ENCODE data around the gene MSRB2. TPM values are rescaled to one million over a fixed set of nuclear protein-coding genes. Genes with fewer than 3 reads are reported as not detected.
A peak's percentile ranks its signal among the peaks of the same experiment; 100 is the strongest.

MSRB2 gene
- total and polyA plus RNA-seq, 2 of the 8 experiments (the other 6 are each of a cell fraction or from before 2014, with no cell fraction given) = 11.0 to 13.9 TPM

- POLR2A ChIA-PET (ENCODE audit: partially characterized antibody) = no interaction called here
- peak; percentile 42 for FAIRE-seq
Measured at GRCh38 chr10:23067939-23068775, 27.2 kb upstream of the MSRB2 start.

More at GRCh38 chr10:23067939-23068775, 27.2 kb upstream of the MSRB2 start:
- no peak overlapping the region for H2BK12ac ChIP-seq (ENCODE audit: low read depth, low read length)
- no peak overlapping the region for H2BK120ac ChIP-seq (replicated peaks; ENCODE audit: low read depth, low read length)
- no peak overlapping the region for H3K27ac ChIP-seq (ENCODE audit: low read depth, low read length)
- H3K4me3 ChIP-seq (ENCODE audit: extremely low read depth in 1 of 4, insufficient read depth in 2 of 4, low read depth in 3 of 4, low read length in 4 of 4) = no peak overlapping the region
- H3K56ac ChIP-seq (replicated peaks; ENCODE audit: insufficient read length, low read depth, low read length) = no peak overlapping the region
- peak in 1 of 2 experiments; percentile 86 for DNase-seq (ENCODE audit: low read depth in 1 of 2, low spot score in 2 of 2)
- H3K27me3 ChIP-seq (replicated peaks in 1 of 4; ENCODE audit: control insufficient read depth in 3 of 4, extremely low read depth in 1 of 4, insufficient read depth in 3 of 4, low read length in 3 of 4) = no peaks in the 10 kb centered on the region
- no peak overlapping the region for H3K18ac ChIP-seq (ENCODE audit: extremely low read depth, low read length)
- TF ChIP-seq NRF1 (IDR thresholded peaks at IDR 0.05; ENCODE audit: low read depth, low read length) (no peak), KDM4A (IDR thresholded peaks at IDR 0.05; ENCODE audit: low read depth, low read length, severe bottlenecking) (no peak), YY1 (IDR thresholded peaks at IDR 0.05; ENCODE audit: low read depth, low read length) (0 out of 2 replicates have a peak, but pooled peaks have one; percentile 27), RAD21 (IDR thresholded peaks at IDR 0.05 in 1 of 2, conservative IDR thresholded peaks at IDR 0.05 in 1 of 2; ENCODE audit: low read depth in 2 of 2, low read length in 2 of 2) (peak; percentile 91 to 93)
- TF ChIP-seq, protein P1, sequence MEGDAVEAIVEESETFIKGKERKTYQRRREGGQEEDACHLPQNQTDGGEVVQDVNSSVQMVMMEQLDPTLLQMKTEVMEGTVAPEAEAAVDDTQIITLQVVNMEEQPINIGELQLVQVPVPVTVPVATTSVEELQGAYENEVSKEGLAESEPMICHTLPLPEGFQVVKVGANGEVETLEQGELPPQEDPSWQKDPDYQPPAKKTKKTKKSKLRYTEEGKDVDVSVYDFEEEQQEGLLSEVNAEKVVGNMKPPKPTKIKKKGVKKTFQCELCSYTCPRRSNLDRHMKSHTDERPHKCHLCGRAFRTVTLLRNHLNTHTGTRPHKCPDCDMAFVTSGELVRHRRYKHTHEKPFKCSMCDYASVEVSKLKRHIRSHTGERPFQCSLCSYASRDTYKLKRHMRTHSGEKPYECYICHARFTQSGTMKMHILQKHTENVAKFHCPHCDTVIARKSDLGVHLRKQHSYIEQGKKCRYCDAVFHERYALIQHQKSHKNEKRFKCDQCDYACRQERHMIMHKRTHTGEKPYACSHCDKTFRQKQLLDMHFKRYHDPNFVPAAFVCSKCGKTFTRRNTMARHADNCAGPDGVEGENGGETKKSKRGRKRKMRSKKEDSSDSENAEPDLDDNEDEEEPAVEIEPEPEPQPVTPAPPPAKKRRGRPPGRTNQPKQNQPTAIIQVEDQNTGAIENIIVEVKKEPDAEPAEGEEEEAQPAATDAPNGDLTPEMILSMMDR (IDR thresholded peaks at IDR 0.05; ENCODE audit: control extremely low read depth in 1 of 3, insufficient read depth in 1 of 3, low read depth in 1 of 3, low read length in 3 of 3) = peak; percentile 54 to 88 (median 79)
- H3K9ac ChIP-seq (replicated peaks in 1 of 4; ENCODE audit: extremely low read depth in 1 of 4, low read depth in 3 of 4, low read length in 3 of 4) = no peak overlapping the region
- 59% methylated on average over 16 of the region's 16 CpGs; no CpG with 5 or more reads in 1 of the 2 experiments for WGBS, 2 experiments (ENCODE audit: extremely low coverage in 1 of 2, insufficient coverage in 1 of 2, insufficient read length in 1 of 2, insufficient replicate concordance in 2 of 2, low coverage in 1 of 2, low lambda C conversion rate in 2 of 2, missing lambda C conversion rate in 1 of 2)
- no peaks in the 10 kb centered on the region for H3K79me1 ChIP-seq (ENCODE audit: low read depth, low read length)
- H3K36me3 ChIP-seq (ENCODE audit: control insufficient read depth in 2 of 4, insufficient read depth in 4 of 4, low read length in 3 of 4) = no peaks in the 10 kb centered on the region
- H4K5ac ChIP-seq (ENCODE audit: insufficient read length, low read depth, low read length) = no peak overlapping the region
- CTCF ChIA-PET (ENCODE audit: partially characterized antibody) = interaction anchor here (0.6 to 1.9 kb wide), 7 partner anchors 14 to 125 kb away, joined by 3 to 6 read pairs (median 4); no protein-coding TSS in a partner anchor
- H3K4ac ChIP-seq (replicated peaks; ENCODE audit: insufficient read length, low read depth, low read length) = no peak overlapping the region
- no peak overlapping the region for H3K23ac ChIP-seq (ENCODE audit: insufficient read length)
- no peak overlapping the region; the same call in 1 of the 2 replicates for H2BK5ac ChIP-seq (ENCODE audit: low read depth, low read length)
- H3K79me2 ChIP-seq (ENCODE audit: control insufficient read depth in 1 of 2, insufficient read depth in 2 of 2, low read length in 2 of 2) = no peaks in the 10 kb centered on the region
- H2AK5ac ChIP-seq (ENCODE audit: low read depth, low read length) = no peak overlapping the region
- no peak overlapping the region for H2BK15ac ChIP-seq (ENCODE audit: low read length)
- H4K20me1 ChIP-seq (replicated peaks in 1 of 2; ENCODE audit: control insufficient read depth in 1 of 2, insufficient read depth in 2 of 2, low read length in 2 of 2) = no peaks in the 10 kb centered on the region
- H4K8ac ChIP-seq (ENCODE audit: extremely low read depth, insufficient read depth, low read length) = no peak overlapping the region
- no peak overlapping the region for H2BK20ac ChIP-seq (ENCODE audit: low read length)
- H2AFZ ChIP-seq (ENCODE audit: low read length) = peak overlapping the region; percentile 36; the same call in 1 of the 2 replicates
- H3K14ac ChIP-seq (ENCODE audit: insufficient read length) = no peak overlapping the region
- H3K23me2 ChIP-seq (ENCODE audit: low read depth, low read length) = no peaks in the 10 kb centered on the region
- no peak overlapping the region for H4K91ac ChIP-seq (replicated peaks; ENCODE audit: insufficient read length, low read length)
- no peaks in the 10 kb centered on the region for H3K9me3 ChIP-seq (ENCODE audit: insufficient read depth in 2 of 2, low read depth in 1 of 2, low read length in 1 of 2)
- no peak overlapping the region for H3K4me2 ChIP-seq (ENCODE audit: insufficient read depth in 1 of 2, low read depth in 2 of 2, low read length in 2 of 2)
- peaks cover 2 to 7% (median 5%) of the 10 kb centered on the region in 4 experiments; a peak in 2 of 7 replicates for H3K4me1 ChIP-seq (replicated peaks in 1 of 4; ENCODE audit: control insufficient read depth in 3 of 4, insufficient read depth in 4 of 4, low read length in 3 of 4)
